Epithelial cell of alveolus of lung (primary cell): ENCODE results near the gene NMS. TPM values are rescaled to one million over a fixed set of nuclear protein-coding genes. Genes with fewer than 3 reads are reported as not detected.

Experiments
- total RNA-seq: library from RNA; depleted of rRNA; stranded (reverse); fragments of >200 nt; gene quantifications from 2 replicates; pipeline ENCODE4 v1.2.1, GENCODE V29; 2015

Gene NMS
- total RNA-seq, result not detected in 2 replicates

GRCh38 chr2:100470182-100470581, at the start of gene NMS:
Gene NMS, plus strand, starts transcription at chr2:100470482. Its CDS starts 7 bp downstream, at chr2:100470489.

Other genes starting within 250 kb of the NMS start
- 0.13 TPM in 1 of 2 replicates, not detected in the other for gene LONRF2, start 148.0 kb upstream of the NMS start, total RNA-seq
- gene CHST10, start 52.8 kb upstream of the NMS start, total RNA-seq, result 11.6 and 19.7 TPM in 2 replicates
- 3.0 and 15.0 TPM in 2 replicates for gene PDCL3, start 92.5 kb downstream of the NMS start, total RNA-seq